ENCODE results near the gene SLC7A8.

DNA sequence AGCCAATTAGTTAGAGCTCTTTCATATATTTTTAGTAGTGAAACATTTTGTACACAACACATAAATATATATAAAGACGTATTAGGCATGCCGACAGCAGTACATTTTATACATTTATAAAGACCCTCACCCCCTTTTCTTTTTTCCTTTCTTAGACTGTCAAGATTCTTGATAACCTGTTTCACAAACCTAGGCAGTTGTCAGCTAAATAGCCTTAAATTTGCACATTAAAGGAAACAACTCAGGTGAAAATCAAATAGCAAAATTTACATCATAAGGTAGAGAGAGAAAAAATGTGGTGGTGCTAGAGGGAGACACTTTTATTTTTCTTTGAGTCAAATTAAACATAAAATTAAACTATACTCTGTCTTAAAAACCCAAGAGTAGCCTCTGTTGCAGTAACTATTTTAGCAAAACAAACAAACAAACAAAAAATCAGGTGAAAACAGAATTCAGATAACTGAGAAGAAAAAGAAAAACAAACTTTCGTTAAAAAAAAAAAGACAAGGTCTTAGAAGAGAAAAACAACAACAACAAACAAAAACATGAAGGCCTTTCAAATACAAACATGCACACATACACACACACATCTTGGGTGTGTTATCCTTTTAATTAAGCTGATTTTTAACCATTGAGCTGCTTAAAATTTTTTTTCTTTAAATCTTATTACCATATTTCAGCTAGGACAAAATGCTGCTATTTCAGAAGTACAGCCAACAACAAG, 23.1 kb upstream of the SLC7A8 start:
- TF ChIP-seq, protein P1, sequence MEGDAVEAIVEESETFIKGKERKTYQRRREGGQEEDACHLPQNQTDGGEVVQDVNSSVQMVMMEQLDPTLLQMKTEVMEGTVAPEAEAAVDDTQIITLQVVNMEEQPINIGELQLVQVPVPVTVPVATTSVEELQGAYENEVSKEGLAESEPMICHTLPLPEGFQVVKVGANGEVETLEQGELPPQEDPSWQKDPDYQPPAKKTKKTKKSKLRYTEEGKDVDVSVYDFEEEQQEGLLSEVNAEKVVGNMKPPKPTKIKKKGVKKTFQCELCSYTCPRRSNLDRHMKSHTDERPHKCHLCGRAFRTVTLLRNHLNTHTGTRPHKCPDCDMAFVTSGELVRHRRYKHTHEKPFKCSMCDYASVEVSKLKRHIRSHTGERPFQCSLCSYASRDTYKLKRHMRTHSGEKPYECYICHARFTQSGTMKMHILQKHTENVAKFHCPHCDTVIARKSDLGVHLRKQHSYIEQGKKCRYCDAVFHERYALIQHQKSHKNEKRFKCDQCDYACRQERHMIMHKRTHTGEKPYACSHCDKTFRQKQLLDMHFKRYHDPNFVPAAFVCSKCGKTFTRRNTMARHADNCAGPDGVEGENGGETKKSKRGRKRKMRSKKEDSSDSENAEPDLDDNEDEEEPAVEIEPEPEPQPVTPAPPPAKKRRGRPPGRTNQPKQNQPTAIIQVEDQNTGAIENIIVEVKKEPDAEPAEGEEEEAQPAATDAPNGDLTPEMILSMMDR (conservative IDR thresholded peaks at IDR 0.05; ENCODE audit: low read depth in 2 of 2): no peak
- TF ChIP-seq JUNB (IDR thresholded peaks at IDR 0.05; ENCODE audit: unreplicated experiment): no peak
- TF ChIP-seq EZH2 (IDR thresholded peaks at IDR 0.05; ENCODE audit: low read depth, unreplicated experiment): no peak
- TF ChIP-seq POLR2AphosphoS5 (IDR thresholded peaks at IDR 0.05; ENCODE audit: low read depth): no peak
- TF ChIP-seq STAT1 (IDR thresholded peaks at IDR 0.05; ENCODE audit: unreplicated experiment): no peak
- TF ChIP-seq, protein P2, sequence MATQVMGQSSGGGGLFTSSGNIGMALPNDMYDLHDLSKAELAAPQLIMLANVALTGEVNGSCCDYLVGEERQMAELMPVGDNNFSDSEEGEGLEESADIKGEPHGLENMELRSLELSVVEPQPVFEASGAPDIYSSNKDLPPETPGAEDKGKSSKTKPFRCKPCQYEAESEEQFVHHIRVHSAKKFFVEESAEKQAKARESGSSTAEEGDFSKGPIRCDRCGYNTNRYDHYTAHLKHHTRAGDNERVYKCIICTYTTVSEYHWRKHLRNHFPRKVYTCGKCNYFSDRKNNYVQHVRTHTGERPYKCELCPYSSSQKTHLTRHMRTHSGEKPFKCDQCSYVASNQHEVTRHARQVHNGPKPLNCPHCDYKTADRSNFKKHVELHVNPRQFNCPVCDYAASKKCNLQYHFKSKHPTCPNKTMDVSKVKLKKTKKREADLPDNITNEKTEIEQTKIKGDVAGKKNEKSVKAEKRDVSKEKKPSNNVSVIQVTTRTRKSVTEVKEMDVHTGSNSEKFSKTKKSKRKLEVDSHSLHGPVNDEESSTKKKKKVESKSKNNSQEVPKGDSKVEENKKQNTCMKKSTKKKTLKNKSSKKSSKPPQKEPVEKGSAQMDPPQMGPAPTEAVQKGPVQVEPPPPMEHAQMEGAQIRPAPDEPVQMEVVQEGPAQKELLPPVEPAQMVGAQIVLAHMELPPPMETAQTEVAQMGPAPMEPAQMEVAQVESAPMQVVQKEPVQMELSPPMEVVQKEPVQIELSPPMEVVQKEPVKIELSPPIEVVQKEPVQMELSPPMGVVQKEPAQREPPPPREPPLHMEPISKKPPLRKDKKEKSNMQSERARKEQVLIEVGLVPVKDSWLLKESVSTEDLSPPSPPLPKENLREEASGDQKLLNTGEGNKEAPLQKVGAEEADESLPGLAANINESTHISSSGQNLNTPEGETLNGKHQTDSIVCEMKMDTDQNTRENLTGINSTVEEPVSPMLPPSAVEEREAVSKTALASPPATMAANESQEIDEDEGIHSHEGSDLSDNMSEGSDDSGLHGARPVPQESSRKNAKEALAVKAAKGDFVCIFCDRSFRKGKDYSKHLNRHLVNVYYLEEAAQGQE (IDR thresholded peaks at IDR 0.05; ENCODE audit: unreplicated experiment): no peak
